Measurements from ENCODE around the gene FBXO9.

- TF ChIP-seq CTCF (IDR thresholded peaks at IDR 0.05) (no peak), EZH2phosphoT487 (IDR thresholded peaks at IDR 0.05) (no peak)
Observed at GRCh38 chr6:53049415-53049814, 15.8 kb upstream of the FBXO9 start.

All from neural progenitor cell (in vitro differentiated cells).